ENCODE measurements around the gene CREB3L1. TPM values are rescaled to one million over a fixed set of nuclear protein-coding genes. Genes with fewer than 3 reads are reported as not detected.

The CREB3L1 gene
- total RNA-seq, 1 experiment from 2014 or later = not detected

- no TSS peak for BruUV-seq (replicated peaks)
- ChIA-PET POLR2A (interaction anchor here (0.6 to 1.7 kb wide), 3 partner anchors 13 to 703 kb away, joined by 3 to 4 read pairs (median 4); no protein-coding TSS in a partner anchor), CTCF (interaction anchor here (0.6 to 2.3 kb wide), 5 partner anchors 12 to 126 kb away, joined by 3 to 8 read pairs (median 3); no protein-coding TSS in a partner anchor)
- no peak overlapping the region for H3K27ac Mint-ChIP-seq (ENCODE audit: low read depth, unreplicated experiment)
- H3K36me3 Mint-ChIP-seq (ENCODE audit: insufficient read depth, unreplicated experiment) = peaks cover 13% of the 10 kb centered on the region
- H3K4me1 Mint-ChIP-seq (ENCODE audit: insufficient read depth, unreplicated experiment) = peaks cover 10% of the 10 kb centered on the region
- intact Hi-C loops (cut with micrococcal nuclease) = no loop called here
- H3K4me3 Mint-ChIP-seq (ENCODE audit: unreplicated experiment) = no peak overlapping the region
- H3K9me3 Mint-ChIP-seq (ENCODE audit: unreplicated experiment) = no peaks in the 10 kb centered on the region
- no peaks in the 10 kb centered on the region for H3K27me3 Mint-ChIP-seq (ENCODE audit: insufficient read depth, unreplicated experiment)
- TF ChIP-seq, protein P1, sequence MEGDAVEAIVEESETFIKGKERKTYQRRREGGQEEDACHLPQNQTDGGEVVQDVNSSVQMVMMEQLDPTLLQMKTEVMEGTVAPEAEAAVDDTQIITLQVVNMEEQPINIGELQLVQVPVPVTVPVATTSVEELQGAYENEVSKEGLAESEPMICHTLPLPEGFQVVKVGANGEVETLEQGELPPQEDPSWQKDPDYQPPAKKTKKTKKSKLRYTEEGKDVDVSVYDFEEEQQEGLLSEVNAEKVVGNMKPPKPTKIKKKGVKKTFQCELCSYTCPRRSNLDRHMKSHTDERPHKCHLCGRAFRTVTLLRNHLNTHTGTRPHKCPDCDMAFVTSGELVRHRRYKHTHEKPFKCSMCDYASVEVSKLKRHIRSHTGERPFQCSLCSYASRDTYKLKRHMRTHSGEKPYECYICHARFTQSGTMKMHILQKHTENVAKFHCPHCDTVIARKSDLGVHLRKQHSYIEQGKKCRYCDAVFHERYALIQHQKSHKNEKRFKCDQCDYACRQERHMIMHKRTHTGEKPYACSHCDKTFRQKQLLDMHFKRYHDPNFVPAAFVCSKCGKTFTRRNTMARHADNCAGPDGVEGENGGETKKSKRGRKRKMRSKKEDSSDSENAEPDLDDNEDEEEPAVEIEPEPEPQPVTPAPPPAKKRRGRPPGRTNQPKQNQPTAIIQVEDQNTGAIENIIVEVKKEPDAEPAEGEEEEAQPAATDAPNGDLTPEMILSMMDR (IDR thresholded peaks at IDR 0.05; ENCODE audit: unreplicated experiment) = no peak
- DNase-seq (ENCODE audit: unreplicated experiment) = no peak
These were observed 87.3 kb downstream of the CREB3L1 start for GRCh38 chr11:46364791-46365190.

GRCh38 chr11:46366260-46366659, 88.8 kb downstream of the CREB3L1 start:
- peaks cover 13% of the 10 kb centered on the region for H3K36me3 Mint-ChIP-seq (ENCODE audit: insufficient read depth, unreplicated experiment)
- TF ChIP-seq, protein P1 (IDR thresholded peaks at IDR 0.05; ENCODE audit: unreplicated experiment) = no peak
- POLR2A ChIA-PET = interaction anchor here (1.3 kb wide), 1 partner anchor 10 kb away, joined by 3 read pairs; no protein-coding TSS in a partner anchor
- no peak for DNase-seq (ENCODE audit: unreplicated experiment)
- intact Hi-C loops (cut with micrococcal nuclease) = no loop called here
- CTCF ChIA-PET = interaction anchor here (0.6 to 2.3 kb wide), 7 partner anchors 9 to 1233 kb away, joined by 3 to 8 read pairs (median 3); no protein-coding TSS in a partner anchor
- BruUV-seq (replicated peaks) = no TSS peak
- no peaks in the 10 kb centered on the region for H3K27me3 Mint-ChIP-seq (ENCODE audit: insufficient read depth, unreplicated experiment)
- H3K4me3 Mint-ChIP-seq (ENCODE audit: unreplicated experiment) = no peak overlapping the region
- H3K27ac Mint-ChIP-seq (ENCODE audit: low read depth, unreplicated experiment) = no peak overlapping the region
- H3K9me3 Mint-ChIP-seq (ENCODE audit: unreplicated experiment) = no peaks in the 10 kb centered on the region
- peaks cover 10% of the 10 kb centered on the region for H3K4me1 Mint-ChIP-seq (ENCODE audit: insufficient read depth, unreplicated experiment)

GRCh38 chr11:46366661-46367161, 89.2 kb downstream of the CREB3L1 start:
- Mint-ChIP-seq H3K27ac (ENCODE audit: low read depth, unreplicated experiment) (no peak overlapping the region), H3K36me3 (ENCODE audit: insufficient read depth, unreplicated experiment) (peaks cover 13% of the 10 kb centered on the region), H3K4me3 (ENCODE audit: unreplicated experiment) (no peak overlapping the region), H3K27me3 (ENCODE audit: insufficient read depth, unreplicated experiment) (no peaks in the 10 kb centered on the region), H3K9me3 (ENCODE audit: unreplicated experiment) (no peaks in the 10 kb centered on the region), H3K4me1 (ENCODE audit: insufficient read depth, unreplicated experiment) (peaks cover 10% of the 10 kb centered on the region)
- CTCF ChIA-PET = interaction anchor here (0.6 to 2.3 kb wide), 7 partner anchors 9 to 1232 kb away, joined by 3 to 7 read pairs (median 4); no protein-coding TSS in a partner anchor
- intact Hi-C loops (cut with micrococcal nuclease) = no loop called here
- TF ChIP-seq, protein P1 (IDR thresholded peaks at IDR 0.05; ENCODE audit: unreplicated experiment) = no peak
- BruUV-seq (replicated peaks) = no TSS peak
- DNase-seq (ENCODE audit: unreplicated experiment) = no peak
- POLR2A ChIA-PET = interaction anchor here (1.3 kb wide), 1 partner anchor 10 kb away, joined by 3 read pairs; no protein-coding TSS in a partner anchor

- no TSS peak for BruUV-seq (replicated peaks)
- no peaks in the 10 kb centered on the region for H3K9me3 Mint-ChIP-seq (ENCODE audit: unreplicated experiment)
- ChIA-PET CTCF (interaction anchor here (0.7 to 2.3 kb wide), 15 partner anchors 8 to 348 kb away, joined by 3 to 18 read pairs (median 4); no protein-coding TSS in a partner anchor), POLR2A (interaction anchor here (1.6 kb wide), 1 partner anchor 10 kb away, joined by 5 read pairs; no protein-coding TSS in a partner anchor)
- H3K4me3 Mint-ChIP-seq (ENCODE audit: unreplicated experiment) = no peak overlapping the region
- peak; percentile 58 for DNase-seq (ENCODE audit: unreplicated experiment)
- H3K4me1 Mint-ChIP-seq (ENCODE audit: insufficient read depth, unreplicated experiment) = peaks cover 9% of the 10 kb centered on the region
- peaks cover 13% of the 10 kb centered on the region for H3K36me3 Mint-ChIP-seq (ENCODE audit: insufficient read depth, unreplicated experiment)
- TF ChIP-seq, protein P1 (IDR thresholded peaks at IDR 0.05; ENCODE audit: unreplicated experiment) = peak; percentile 76
- H3K27ac Mint-ChIP-seq (ENCODE audit: low read depth, unreplicated experiment) = no peak overlapping the region
- intact Hi-C loops (cut with micrococcal nuclease) = no loop called here
- no peaks in the 10 kb centered on the region for H3K27me3 Mint-ChIP-seq (ENCODE audit: insufficient read depth, unreplicated experiment)
These were observed 89.9 kb downstream of the CREB3L1 start for GRCh38 chr11:46367244-46367915.

Data from MCF 10A (cell line).